ENCODE data around the gene PPP1R8. TPM values are rescaled to one million over a fixed set of nuclear protein-coding genes. Genes with fewer than 3 reads are reported as not detected.
A peak's percentile ranks its signal among the peaks of the same experiment; 100 is the strongest.

PPP1R8 gene
- total RNA-seq, 1 donor from 2014 or later = 7.1 TPM

GRCh38 chr1:27884006-27884954 is 53.7 kb downstream of the PPP1R8 start:
- Histone ChIP-seq H3K27me3 (no peaks in the 10 kb centered on the region), H3K27ac (peak overlapping the region; percentile 6 to 52), H3K9me3 (no peaks in the 10 kb centered on the region), H3K4me3 (no peak overlapping the region), H3K4me1 (no peaks in the 10 kb centered on the region), H3K36me3 (peaks cover 0 to 3% of the 10 kb centered on the region in 2 donors)
- intact Hi-C loops (cut with DNase I) = no loop called here
- DNase-seq (ENCODE audit: low spot score in 2 of 2) = no peak
- no peak for TF ChIP-seq CTCF (IDR thresholded peaks at IDR 0.05)

GRCh38 chr1:27885114-27885528 is 54.5 kb downstream of the PPP1R8 start:
- Histone ChIP-seq H3K9me3 (no peaks in the 10 kb centered on the region), H3K27ac (peak overlapping the region; percentile 62 to 63), H3K4me1 (no peaks in the 10 kb centered on the region), H3K36me3 (peaks cover 0 to 8% of the 10 kb centered on the region in 2 donors), H3K4me3 (no peak overlapping the region), H3K27me3 (no peaks in the 10 kb centered on the region)
- intact Hi-C loops (cut with DNase I) = no loop called here
- no peak for TF ChIP-seq CTCF (IDR thresholded peaks at IDR 0.05)
- DNase-seq (ENCODE audit: low spot score in 2 of 2) = no peak

- Histone ChIP-seq H3K27me3 (no peaks in the 10 kb centered on the region), H3K27ac (peak overlapping the region; percentile 62 to 63), H3K36me3 (peaks cover 2 to 10% of the 10 kb centered on the region in 2 donors), H3K4me3 (no peak overlapping the region), H3K9me3 (no peaks in the 10 kb centered on the region), H3K4me1 (no peaks in the 10 kb centered on the region)
- no peak for DNase-seq (ENCODE audit: low spot score in 2 of 2)
- intact Hi-C loops (cut with DNase I) = no loop called here
- TF ChIP-seq CTCF (IDR thresholded peaks at IDR 0.05) = no peak
Measured at GRCh38 chr1:27885621-27886352, 55.2 kb downstream of the PPP1R8 start.

GRCh38 chr1:27886353-27886679 is 55.7 kb downstream of the PPP1R8 start:
- no peak for DNase-seq (ENCODE audit: low spot score in 2 of 2)
- no peaks in the 10 kb centered on the region for H3K4me1 ChIP-seq
- H3K9me3 ChIP-seq = no peaks in the 10 kb centered on the region
- TF ChIP-seq CTCF (IDR thresholded peaks at IDR 0.05) = no peak
- H3K27me3 ChIP-seq = no peaks in the 10 kb centered on the region
- intact Hi-C loops (cut with DNase I) = no loop called here
- H3K27ac ChIP-seq = peak overlapping the region; percentile 6 to 58
- H3K36me3 ChIP-seq = peaks cover 7 to 15% of the 10 kb centered on the region in 2 donors
- H3K4me3 ChIP-seq = no peak overlapping the region

- Histone ChIP-seq H3K9me3 (no peaks in the 10 kb centered on the region), H3K4me1 (no peaks in the 10 kb centered on the region), H3K27me3 (no peaks in the 10 kb centered on the region), H3K27ac (peak overlapping the region in 1 of 2 donors; percentile 6), H3K36me3 (peaks cover 10 to 20% of the 10 kb centered on the region in 2 donors), H3K4me3 (no peak overlapping the region)
- intact Hi-C loops (cut with DNase I) = no loop called here
- no peak for TF ChIP-seq CTCF (IDR thresholded peaks at IDR 0.05)
- no peak for DNase-seq (ENCODE audit: low spot score in 2 of 2)
Measured at GRCh38 chr1:27886744-27887143, 56.2 kb downstream of the PPP1R8 start.

Measured in ascending aorta (tissue), 2 donors.